Fibroblast of peridontal ligament (primary cell): Measurements from ENCODE around the gene ZNF536.

Experiments
- DNase-seq: peaks from one replicate; pipeline ENCODE4 v3.0.0-alpha.2; 2010; ENCODE audit errors: extremely low read depth

The ZNF536 gene

GRCh38 chr19:30528919-30529318 is 156.7 kb downstream of the ZNF536 start:
- no peak for DNase-seq

- DNase-seq: no peak
Measured at GRCh38 chr19:30529876-30530275, 157.7 kb downstream of the ZNF536 start.

- no peak for DNase-seq
Measured at GRCh38 chr19:30530751-30531150, 158.6 kb downstream of the ZNF536 start.

- no peak for DNase-seq
Measured at GRCh38 chr19:30535011-30535410, 162.8 kb downstream of the ZNF536 start.

- DNase-seq: no peak
Measured at GRCh38 chr19:30536975-30537374, 164.8 kb downstream of the ZNF536 start.

- DNase-seq: no peak
Measured at GRCh38 chr19:30539315-30539714, 167.1 kb downstream of the ZNF536 start.

- no peak for DNase-seq
Measured at GRCh38 chr19:30539981-30540380, 167.8 kb downstream of the ZNF536 start.

GRCh38 chr19:30540761-30541160 is 168.6 kb downstream of the ZNF536 start:
- DNase-seq: no peak

GRCh38 chr19:30541575-30541974 is 169.4 kb downstream of the ZNF536 start:
- DNase-seq: no peak

GRCh38 chr19:30543243-30543945 is 171.2 kb downstream of the ZNF536 start:
- DNase-seq: no peak

- DNase-seq: no peak
Measured at GRCh38 chr19:30545752-30546151, 173.6 kb downstream of the ZNF536 start.

GRCh38 chr19:30546332-30546731 is 174.1 kb downstream of the ZNF536 start:
- no peak for DNase-seq

- no peak for DNase-seq
Measured at GRCh38 chr19:30547246-30547645, 175.1 kb downstream of the ZNF536 start.

- no peak for DNase-seq
Measured at GRCh38 chr19:30549151-30549550, 177.0 kb downstream of the ZNF536 start.

GRCh38 chr19:30551271-30551670 is 179.1 kb downstream of the ZNF536 start:
- no peak for DNase-seq

- no peak for DNase-seq
Measured at GRCh38 chr19:30552593-30552992, 180.4 kb downstream of the ZNF536 start.

GRCh38 chr19:30555075-30555790 is 183.0 kb downstream of the ZNF536 start:
- no peak for DNase-seq

- no peak for DNase-seq
Measured at GRCh38 chr19:30555791-30556110, 183.6 kb downstream of the ZNF536 start.

GRCh38 chr19:30556230-30556711 is 184.1 kb downstream of the ZNF536 start:
- DNase-seq: no peak

- DNase-seq: no peak
Measured at GRCh38 chr19:30557212-30557611, 185.0 kb downstream of the ZNF536 start.

- DNase-seq: no peak
Measured at GRCh38 chr19:30557927-30558557, 185.9 kb downstream of the ZNF536 start.

GRCh38 chr19:30558793-30559192 is 186.6 kb downstream of the ZNF536 start:
- DNase-seq: no peak

- no peak for DNase-seq
Measured at GRCh38 chr19:30559446-30559845, 187.3 kb downstream of the ZNF536 start.
